Adrenal gland (tissue), 12 donors: ENCODE measurements around the gene BCL11B. TPM values are rescaled to one million over a fixed set of nuclear protein-coding genes. Genes with fewer than 3 reads are reported as not detected.

ENCODE experiments used
- DNase-seq, 7 donors: peaks; one replicate each; pipeline ENCODE4 v3.0.0-alpha.2; 2019 to 2020
- H3K27ac ChIP-seq, 5 donors: fragments of 200-600 bp; sonication (generic) in 4 of 5; 1 replicate in 3 of 5; 2 replicates in 2 of 5; pipeline versions ENCODE4 v1.5.1 to v1.8.0; 2016 to 2020; ENCODE audit warnings: mild to moderate bottlenecking in 1 of 5
- H3K27me3 ChIP-seq: fragments of 200-600 bp; 2 replicates; pipeline ENCODE4 v1.8.0; 2021
- H3K36me3 ChIP-seq, 2 donors: fragments of 200-600 bp; replicated peaks in 1 of 2; 1 replicate in 1 of 2; 2 replicates in 1 of 2; pipeline versions ENCODE4 v1.5.1 to v1.8.0; 2018 to 2022
- H3K4me1 ChIP-seq, 2 donors: fragments of 200-600 bp; replicated peaks in 1 of 2; 1 replicate in 1 of 2; 2 replicates in 1 of 2; pipeline versions ENCODE4 v1.5.1 to v1.8.0; 2018 to 2021
- H3K4me3 ChIP-seq, 4 donors: fragments of 200-600 bp; sonication (generic) in 3 of 4; one replicate each; pipeline ENCODE4 v1.5.1; 2016 to 2018
- H3K9me3 ChIP-seq, 3 donors: fragments of 200-600 bp; sonication (generic) in 1 of 3; replicated peaks in 1 of 3; 1 replicate in 2 of 3; 2 replicates in 1 of 3; pipeline versions ENCODE4 v1.5.1 to v1.8.0; 2016 to 2021
- CTCF ChIP-seq, 6 experiments: fragments of 450-650 bp in 4 of 6; fragments of 200-600 bp in 2 of 6; sonication (generic) in 1 of 6; IDR thresholded peaks; 1 replicate in 5 of 6; 2 replicates in 1 of 6; pipeline versions ENCODE4 v1.5.1 to v1.8.0; 2016 to 2021; ENCODE audit warnings: antibody characterized with exemption in 6 of 6, mild to moderate bottlenecking in 2 of 6, moderate library complexity in 1 of 6
- POLR2A ChIP-seq, 2 donors: fragments of 450-650 bp; IDR thresholded peaks; one replicate each; pipeline ENCODE4 v1.6.1; 2017; ENCODE audit warnings: antibody characterized with exemption in 2 of 2, mild to moderate bottlenecking in 2 of 2, moderate library complexity in 1 of 2
- WGBS, 4 donors: extraction: QIAGEN DNeasy Blood & Tissue Kit in 2 of 4; methylation state at CpG; one replicate each; pipeline versions ENCODE4 v1.1.5 to v1.1.7; 2013 to 2017; 5-methylcytosine and 5-hydroxymethylcytosine counted together
- intact Hi-C, 2 donors: fragments of 100-400 bp; cut with DNase I; formaldehyde crosslinking; loops; one replicate each; pipeline versions ENCODE4 v1.14.1 to v1.15.0; 2022 to 2023
- polyA plus RNA-seq, 3 donors: library from polyadenylated mRNA; stranded (reverse); fragments of 200-250 nt in 2 of 3; fragments of 350-450 nt in 1 of 3; fragmentation: Illumina TruSeq in 1 of 3; extraction: RNeasy Lipid Tissue Mini Kit (QIAGEN cat#74804) in 1 of 3; gene quantifications; one replicate each; pipeline ENCODE4 v1.2.3, GENCODE V29; 2013 to 2014
- total RNA-seq, 9 donors: library from RNA; depleted of rRNA in 4 of 9; stranded (reverse); fragments of >200 nt in 4 of 9; fragments of 120-200 nt in 1 of 9; fragmentation: NEBNext Ultra II Directional in 1 of 9; extraction: Animal tissue kit (Norgen Biotek cat#: 25700) in 1 of 9; gene quantifications; one replicate each; pipeline versions ENCODE4 v1.1.0 to v1.2.4, GENCODE V29; 2013 to 2023
- donor health status: healthy with polysubstance abuse.
- donor health status: Bipolar disorder and iron deficiency.
- donor health status: DM: yes; HTN: yes; CAD: no.
- donor health status: DM: no; HTN: no; CAD: no.
- donor health status: DM: no; HTN: no; CAD: no.
- donor health status: DM: yes; HTN: yes; CAD: no.

Gene BCL11B
- total and polyA plus RNA-seq, 12 donors = 0.24 to 3.2 (median 0.54) TPM

- Histone ChIP-seq H3K4me1 (no peaks in the 10 kb centered on the region), H3K27ac (no peak overlapping the region), H3K36me3 (no peaks in the 10 kb centered on the region), H3K27me3 (no peaks in the 10 kb centered on the region), H3K9me3 (no peaks in the 10 kb centered on the region), H3K4me3 (no peak overlapping the region)
- no peak for DNase-seq
- TF ChIP-seq POLR2A (IDR thresholded peaks at IDR 0.05) (no peak), CTCF (IDR thresholded peaks at IDR 0.05) (no peak)
- WGBS, 4 donors = 77 to 81% (median 80%) methylated on average over 9 to 10 of the region's 10 CpGs
- intact Hi-C loops = no loop called here
Observed at GRCh38 chr14:99216191-99216590, 55.8 kb downstream of the BCL11B start.

- no peaks in the 10 kb centered on the region for H3K9me3 ChIP-seq
- intact Hi-C loops = no loop called here
- no peak for DNase-seq
- TF ChIP-seq POLR2A (IDR thresholded peaks at IDR 0.05) (no peak), CTCF (IDR thresholded peaks at IDR 0.05) (no peak)
- no peaks in the 10 kb centered on the region for H3K27me3 ChIP-seq
- H3K27ac ChIP-seq = no peak overlapping the region
- 58 to 66% (median 63%) methylated on average over 16 of the region's 16 CpGs for WGBS, 4 donors
- no peak overlapping the region for H3K4me3 ChIP-seq
- no peaks in the 10 kb centered on the region for H3K4me1 ChIP-seq
- no peaks in the 10 kb centered on the region for H3K36me3 ChIP-seq
Observed at GRCh38 chr14:99215277-99215676, 56.7 kb downstream of the BCL11B start.

GRCh38 chr14:99214701-99215100 is 57.3 kb downstream of the BCL11B start:
- no peaks in the 10 kb centered on the region for H3K4me1 ChIP-seq
- 63 to 84% (median 80%) methylated on average over 3 to 7 of the region's 7 CpGs for WGBS, 4 donors
- H3K4me3 ChIP-seq = no peak overlapping the region
- no peak for TF ChIP-seq CTCF (IDR thresholded peaks at IDR 0.05)
- TF ChIP-seq POLR2A (IDR thresholded peaks at IDR 0.05) = no peak
- H3K27me3 ChIP-seq = no peaks in the 10 kb centered on the region
- no peak for DNase-seq
- no peaks in the 10 kb centered on the region for H3K9me3 ChIP-seq
- intact Hi-C loops = no loop called here
- H3K27ac ChIP-seq = no peak overlapping the region
- H3K36me3 ChIP-seq = no peaks in the 10 kb centered on the region

- no peak for DNase-seq
- Histone ChIP-seq H3K27ac (no peak overlapping the region), H3K9me3 (no peaks in the 10 kb centered on the region), H3K4me1 (no peaks in the 10 kb centered on the region), H3K36me3 (no peaks in the 10 kb centered on the region), H3K4me3 (no peak overlapping the region), H3K27me3 (no peaks in the 10 kb centered on the region)
- no peak for TF ChIP-seq CTCF (IDR thresholded peaks at IDR 0.05)
- no peak for TF ChIP-seq POLR2A (IDR thresholded peaks at IDR 0.05)
- 83 to 100% (median 84%) methylated on average over 1 to 12 of the region's 12 CpGs for WGBS, 4 donors
- intact Hi-C loops = no loop called here
Observed at GRCh38 chr14:99213527-99213971, 58.4 kb downstream of the BCL11B start.
